Peyer's patch (tissue), 4 donors: ENCODE results near the gene MTCL1.

ENCODE experiments used
- CTCF ChIP-seq, 6 experiments: fragments of 450-650 bp in 4 of 6; fragments of 200-600 bp in 2 of 6; sonication (generic) in 1 of 6; IDR thresholded peaks; one replicate each; pipeline ENCODE4 v1.5.1; 2017 to 2019; ENCODE audit warnings: antibody characterized with exemption in 6 of 6, mild to moderate bottlenecking in 3 of 6, moderate library complexity in 1 of 6
- POLR2A ChIP-seq, 2 donors: fragments of 450-650 bp; IDR thresholded peaks; one replicate each; pipeline ENCODE4 v1.5.1; 2017; ENCODE audit warnings: antibody characterized with exemption in 2 of 2, mild to moderate bottlenecking in 2 of 2, moderate library complexity in 2 of 2

- TF ChIP-seq CTCF (IDR thresholded peaks at IDR 0.05) (no peak), POLR2A (IDR thresholded peaks at IDR 0.05) (no peak)
These were observed 24.9 kb downstream of the MTCL1 start for GRCh38 chr18:8730080-8730827.
